ENCODE results near the gene COL5A3.

Gene COL5A3

DNA sequence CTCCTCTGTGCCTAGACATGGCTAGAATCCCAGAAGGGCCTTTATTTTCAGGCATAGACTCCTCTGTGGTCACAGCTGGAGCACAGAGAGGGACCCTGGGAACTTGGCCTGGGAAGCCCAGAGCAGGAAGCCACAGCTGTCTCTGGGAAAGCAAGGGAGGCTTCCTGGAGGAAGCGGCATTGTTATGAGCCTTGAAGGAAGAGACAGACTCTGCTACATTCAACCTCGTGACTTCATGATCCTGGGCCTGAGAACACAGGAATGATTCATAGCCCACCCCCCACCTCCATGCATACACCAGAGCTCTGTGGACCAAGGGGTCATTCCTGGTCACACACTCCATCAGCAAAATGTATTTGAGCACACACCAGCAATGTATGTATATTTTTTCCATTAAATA, 11.6 kb upstream of the COL5A3 start:
- DNase-seq (ENCODE audit: low read depth) = no peak
- in situ Hi-C loops (cut with HindIII; ENCODE audit: low sequenced_read_pairs) = no loop called here
- no peak overlapping the region for H3K4me3 ChIP-seq (ENCODE audit: low read depth, low read length)
- TF ChIP-seq, protein P1, sequence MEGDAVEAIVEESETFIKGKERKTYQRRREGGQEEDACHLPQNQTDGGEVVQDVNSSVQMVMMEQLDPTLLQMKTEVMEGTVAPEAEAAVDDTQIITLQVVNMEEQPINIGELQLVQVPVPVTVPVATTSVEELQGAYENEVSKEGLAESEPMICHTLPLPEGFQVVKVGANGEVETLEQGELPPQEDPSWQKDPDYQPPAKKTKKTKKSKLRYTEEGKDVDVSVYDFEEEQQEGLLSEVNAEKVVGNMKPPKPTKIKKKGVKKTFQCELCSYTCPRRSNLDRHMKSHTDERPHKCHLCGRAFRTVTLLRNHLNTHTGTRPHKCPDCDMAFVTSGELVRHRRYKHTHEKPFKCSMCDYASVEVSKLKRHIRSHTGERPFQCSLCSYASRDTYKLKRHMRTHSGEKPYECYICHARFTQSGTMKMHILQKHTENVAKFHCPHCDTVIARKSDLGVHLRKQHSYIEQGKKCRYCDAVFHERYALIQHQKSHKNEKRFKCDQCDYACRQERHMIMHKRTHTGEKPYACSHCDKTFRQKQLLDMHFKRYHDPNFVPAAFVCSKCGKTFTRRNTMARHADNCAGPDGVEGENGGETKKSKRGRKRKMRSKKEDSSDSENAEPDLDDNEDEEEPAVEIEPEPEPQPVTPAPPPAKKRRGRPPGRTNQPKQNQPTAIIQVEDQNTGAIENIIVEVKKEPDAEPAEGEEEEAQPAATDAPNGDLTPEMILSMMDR (IDR thresholded peaks at IDR 0.05; ENCODE audit: low read depth, low read length, missing control alignments) = no peak

GRCh38 chr19:10021446-10021845, 11.1 kb upstream of the COL5A3 start:
- H3K4me3 ChIP-seq (ENCODE audit: low read depth, low read length) = no peak overlapping the region
- DNase-seq (ENCODE audit: low read depth) = no peak
- in situ Hi-C loops (cut with HindIII; ENCODE audit: low sequenced_read_pairs) = no loop called here
- TF ChIP-seq, protein P1 (IDR thresholded peaks at IDR 0.05; ENCODE audit: low read depth, low read length, missing control alignments) = no peak

DNA sequence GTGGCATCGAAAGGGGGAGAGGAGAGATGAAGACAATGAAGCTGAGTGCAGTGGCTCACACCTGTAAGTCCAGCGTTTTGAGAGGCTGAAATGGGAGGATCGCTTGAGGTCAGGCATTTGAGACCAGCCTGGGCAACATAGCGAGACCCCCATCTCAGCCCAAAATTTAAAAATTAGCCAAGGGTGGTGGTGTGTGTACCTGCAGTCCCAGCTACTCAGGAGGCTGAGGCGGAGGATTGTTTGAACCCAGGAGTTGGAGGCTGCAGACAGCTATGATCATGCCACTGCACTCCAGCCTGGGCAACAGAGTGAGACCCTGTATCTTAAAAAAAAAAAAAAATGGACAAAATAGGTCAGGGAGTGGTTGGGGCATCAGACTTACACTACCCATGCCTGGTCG, 10.5 kb upstream of the COL5A3 start:
- in situ Hi-C loops (cut with HindIII; ENCODE audit: low sequenced_read_pairs) = no loop called here
- TF ChIP-seq, protein P1 (IDR thresholded peaks at IDR 0.05; ENCODE audit: low read depth, low read length, missing control alignments) = no peak
- no peak for DNase-seq (ENCODE audit: low read depth)

GRCh38 chr19:10019246-10019645, 8.9 kb upstream of the COL5A3 start:
- in situ Hi-C loops (cut with HindIII; ENCODE audit: low sequenced_read_pairs) = no loop called here
- no peak overlapping the region for H3K4me3 ChIP-seq (ENCODE audit: low read depth, low read length)
- TF ChIP-seq, protein P1 (IDR thresholded peaks at IDR 0.05; ENCODE audit: low read depth, low read length, missing control alignments) = no peak
- no peak for DNase-seq (ENCODE audit: low read depth)

More for the DNA sequence above, 10.5 kb upstream of the COL5A3 start:
- H3K4me3 ChIP-seq (ENCODE audit: low read depth, low read length) = no peak overlapping the region

DNA sequence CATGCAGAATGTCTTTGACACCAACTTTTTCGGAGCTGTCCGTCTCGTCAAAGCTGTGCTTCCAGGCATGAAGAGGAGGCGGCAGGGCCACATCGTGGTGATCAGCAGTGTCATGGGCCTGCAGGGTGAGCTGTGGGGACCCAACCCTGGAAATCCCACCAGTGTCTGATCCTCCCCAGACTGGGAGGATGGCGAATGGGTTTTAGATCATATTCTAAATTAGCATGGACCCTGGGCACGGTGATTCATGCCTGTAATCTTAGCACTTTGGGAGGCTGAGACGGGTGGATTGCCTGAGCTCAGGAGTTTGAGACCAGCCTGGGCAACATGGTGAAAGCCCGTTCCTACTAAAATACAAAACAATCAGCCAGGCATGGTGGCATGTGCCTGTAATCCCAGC, 8.5 kb upstream of the COL5A3 start:
- TF ChIP-seq, protein P1 (IDR thresholded peaks at IDR 0.05; ENCODE audit: low read depth, low read length, missing control alignments) = no peak
- no peak overlapping the region for H3K4me3 ChIP-seq (ENCODE audit: low read depth, low read length)
- in situ Hi-C loops (cut with HindIII; ENCODE audit: low sequenced_read_pairs) = no loop called here
- no peak for DNase-seq (ENCODE audit: low read depth)

- in situ Hi-C loops (cut with HindIII; ENCODE audit: low sequenced_read_pairs) = no loop called here
- DNase-seq (ENCODE audit: low read depth) = no peak
- no peak overlapping the region for H3K4me3 ChIP-seq (ENCODE audit: low read depth, low read length)
- TF ChIP-seq, protein P1 (IDR thresholded peaks at IDR 0.05; ENCODE audit: low read depth, low read length, missing control alignments) = no peak
These were observed 8.0 kb upstream of the COL5A3 start for GRCh38 chr19:10018263-10018662.

All from astrocyte of the cerebellum (primary cell).